ENCODE results near the gene SPOCK3. TPM values are rescaled to one million over a fixed set of nuclear protein-coding genes. Genes with fewer than 3 reads are reported as not detected.

SPOCK3 gene
- total RNA-seq, 2 donors from 2014 or later, result not detected

DNA sequence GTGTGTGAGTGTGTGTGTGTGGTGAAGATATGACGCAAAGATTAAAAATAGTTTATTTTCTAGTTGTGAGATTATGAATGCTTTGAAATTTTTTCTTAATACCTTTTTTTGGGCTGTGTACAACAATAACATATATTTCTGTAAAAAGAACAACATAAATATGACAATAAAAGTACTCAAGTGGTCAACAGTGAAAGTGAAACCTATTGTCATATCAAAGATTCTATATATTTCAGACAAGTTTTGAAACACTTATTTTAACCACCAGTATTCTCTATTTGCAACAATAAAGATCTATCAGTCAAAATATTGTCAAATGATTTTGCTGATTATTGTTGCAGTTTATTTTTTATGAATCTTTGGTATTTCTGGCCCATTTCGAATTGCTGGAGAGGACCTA, 98.0 kb downstream of the SPOCK3 start:
- no peak overlapping the region for H3K27ac Mint-ChIP-seq
- no peaks in the 10 kb centered on the region for H3K27me3 Mint-ChIP-seq
- H3K9me3 ChIP-seq (ENCODE audit: control insufficient read depth, low read length, poor library complexity, severe bottlenecking), result no peaks in the 10 kb centered on the region
- ATAC-seq (no peak), DNase-seq (no peak)
- H3K36me3 Mint-ChIP-seq (ENCODE audit: low read depth), result no peaks in the 10 kb centered on the region
- H3K4me1 Mint-ChIP-seq, result no peaks in the 10 kb centered on the region
- no peak overlapping the region for H3K4me3 Mint-ChIP-seq

DNA sequence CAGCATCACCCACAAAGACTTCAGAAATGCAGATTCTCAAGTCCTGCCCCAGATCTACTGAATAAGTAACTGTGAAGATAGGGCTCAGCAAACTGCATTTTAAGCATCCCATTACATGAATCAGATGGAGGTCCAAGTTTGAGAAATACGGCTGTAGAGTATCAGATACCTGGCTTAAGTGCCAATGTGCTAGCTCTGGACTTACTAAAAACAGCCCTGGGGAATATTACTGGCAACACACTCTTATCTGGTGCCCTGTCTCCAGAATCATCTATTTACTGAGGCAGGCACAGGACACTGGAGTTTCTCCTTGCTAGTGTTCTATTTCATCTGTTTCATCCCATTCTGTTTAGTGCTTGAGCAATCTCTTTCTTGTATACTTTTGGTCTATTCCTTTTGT, 105.1 kb downstream of the SPOCK3 start:
- H3K4me3 Mint-ChIP-seq, result no peak overlapping the region
- H3K9me3 ChIP-seq (ENCODE audit: control insufficient read depth, low read length, poor library complexity, severe bottlenecking), result no peaks in the 10 kb centered on the region
- DNase-seq (no peak), ATAC-seq (no peak)
- no peaks in the 10 kb centered on the region for H3K27me3 Mint-ChIP-seq
- H3K4me1 Mint-ChIP-seq, result no peaks in the 10 kb centered on the region
- H3K27ac Mint-ChIP-seq, result no peak overlapping the region
- H3K36me3 Mint-ChIP-seq (ENCODE audit: low read depth), result no peaks in the 10 kb centered on the region

DNA sequence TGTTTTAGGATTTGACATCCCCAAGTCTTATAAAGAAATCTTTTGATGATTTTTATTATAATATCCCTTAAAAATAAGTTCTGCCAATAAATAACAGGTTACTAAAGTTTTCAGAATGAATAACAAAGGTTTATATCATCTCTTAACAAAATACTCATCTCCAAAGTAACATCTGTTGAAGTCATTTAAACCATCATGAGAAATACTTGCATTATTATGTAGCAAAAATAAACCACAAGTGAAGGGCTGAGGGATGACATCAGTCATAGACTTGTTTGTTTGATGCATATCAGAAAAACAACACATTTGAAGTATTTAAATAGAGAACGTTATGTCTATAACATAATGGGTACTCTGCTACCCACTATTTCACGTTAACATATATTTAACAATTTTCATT, 114.9 kb downstream of the SPOCK3 start:
- no peaks in the 10 kb centered on the region for H3K27me3 Mint-ChIP-seq
- ATAC-seq, result no peak
- H3K4me3 Mint-ChIP-seq, result no peak overlapping the region
- no peaks in the 10 kb centered on the region for H3K4me1 Mint-ChIP-seq
- H3K36me3 Mint-ChIP-seq (ENCODE audit: low read depth), result no peaks in the 10 kb centered on the region
- H3K27ac Mint-ChIP-seq, result no peak overlapping the region
- H3K9me3 ChIP-seq (ENCODE audit: control insufficient read depth, low read length, poor library complexity, severe bottlenecking), result no peaks in the 10 kb centered on the region
- DNase-seq, result no peak

DNA sequence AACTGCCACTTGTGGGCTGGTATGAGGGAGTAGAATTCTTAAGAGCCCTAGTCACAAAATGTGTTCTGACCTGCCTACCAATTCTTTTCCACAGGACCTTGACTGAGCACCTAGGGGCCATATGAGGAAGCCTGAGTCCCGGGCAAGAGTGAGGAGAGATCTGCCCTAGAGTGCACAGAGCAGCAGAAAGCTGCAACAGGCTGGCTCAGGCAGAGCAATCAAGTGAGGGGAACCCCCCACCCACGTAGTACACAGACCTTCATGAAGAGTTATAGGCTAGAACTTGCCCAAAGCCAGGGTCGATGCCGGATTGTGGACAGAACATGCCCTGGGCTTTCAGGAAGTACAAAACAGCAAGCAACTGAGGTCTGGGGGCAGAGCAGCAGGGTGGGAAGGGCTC, 117.0 kb downstream of the SPOCK3 start:
- ATAC-seq (no peak), DNase-seq (no peak)
- Mint-ChIP-seq H3K36me3 (ENCODE audit: low read depth) (no peaks in the 10 kb centered on the region), H3K4me3 (no peak overlapping the region), H3K27ac (no peak overlapping the region), H3K4me1 (no peaks in the 10 kb centered on the region), H3K27me3 (no peaks in the 10 kb centered on the region)
- no peaks in the 10 kb centered on the region for H3K9me3 ChIP-seq (ENCODE audit: control insufficient read depth, low read length, poor library complexity, severe bottlenecking)

DNA sequence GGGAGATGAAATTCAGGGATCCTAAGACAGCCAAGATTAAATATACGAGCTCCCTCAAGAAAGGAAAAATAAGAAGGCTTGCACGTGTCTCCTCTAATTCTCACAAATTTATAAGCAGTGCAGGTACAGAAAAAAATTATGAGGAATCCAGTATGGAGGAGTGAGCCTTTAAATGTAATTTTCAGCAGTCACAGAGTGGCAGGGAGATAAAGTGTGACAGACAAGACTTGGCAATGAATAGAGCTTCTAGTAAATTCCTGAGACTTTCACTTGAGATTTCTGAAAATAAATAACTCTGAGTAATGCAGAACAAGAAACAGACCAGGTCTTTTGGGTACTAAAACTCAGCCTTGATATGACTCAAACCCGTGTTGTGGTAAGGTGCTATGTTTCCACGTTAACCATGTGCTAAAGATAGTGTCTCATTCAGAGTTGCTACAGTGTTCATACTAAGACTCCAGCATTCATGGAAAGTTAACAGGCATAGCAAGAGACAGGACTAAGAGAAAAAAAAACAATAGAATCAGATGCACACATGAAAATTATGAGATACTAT, 119.8 kb downstream of the SPOCK3 start:
- H3K4me1 Mint-ChIP-seq, result no peaks in the 10 kb centered on the region
- H3K4me3 Mint-ChIP-seq, result no peak overlapping the region
- H3K9me3 ChIP-seq (ENCODE audit: control insufficient read depth, low read length, poor library complexity, severe bottlenecking), result no peaks in the 10 kb centered on the region
- no peaks in the 10 kb centered on the region for H3K27me3 Mint-ChIP-seq
- no peak overlapping the region for H3K27ac Mint-ChIP-seq
- ATAC-seq (no peak), DNase-seq (no peak)
- no peaks in the 10 kb centered on the region for H3K36me3 Mint-ChIP-seq (ENCODE audit: low read depth)

DNA sequence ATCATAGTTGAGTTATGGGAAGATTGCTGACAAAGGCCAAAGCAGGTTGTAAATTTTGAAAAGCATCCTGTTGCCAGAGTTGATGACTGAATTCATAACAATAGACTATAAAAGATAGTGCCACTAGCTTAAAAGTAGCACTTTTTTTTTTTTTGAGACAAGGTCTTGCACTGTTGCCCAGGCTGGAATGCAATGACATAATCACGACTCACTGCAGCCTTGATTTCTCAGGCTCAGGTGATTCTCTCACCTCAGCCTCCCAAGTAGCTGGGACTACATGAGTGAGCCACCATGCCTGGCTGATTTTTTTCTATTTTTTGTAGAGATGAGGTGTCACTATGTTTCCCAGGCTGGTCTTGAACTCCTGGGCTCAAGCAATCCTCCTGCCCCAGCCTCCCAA, 122.7 kb downstream of the SPOCK3 start:
- no peaks in the 10 kb centered on the region for H3K27me3 Mint-ChIP-seq
- H3K27ac Mint-ChIP-seq, result no peak overlapping the region
- no peak for DNase-seq
- ATAC-seq, result no peak
- H3K36me3 Mint-ChIP-seq (ENCODE audit: low read depth), result no peaks in the 10 kb centered on the region
- H3K9me3 ChIP-seq (ENCODE audit: control insufficient read depth, low read length, poor library complexity, severe bottlenecking), result no peaks in the 10 kb centered on the region
- H3K4me1 Mint-ChIP-seq, result no peaks in the 10 kb centered on the region
- no peak overlapping the region for H3K4me3 Mint-ChIP-seq

DNA sequence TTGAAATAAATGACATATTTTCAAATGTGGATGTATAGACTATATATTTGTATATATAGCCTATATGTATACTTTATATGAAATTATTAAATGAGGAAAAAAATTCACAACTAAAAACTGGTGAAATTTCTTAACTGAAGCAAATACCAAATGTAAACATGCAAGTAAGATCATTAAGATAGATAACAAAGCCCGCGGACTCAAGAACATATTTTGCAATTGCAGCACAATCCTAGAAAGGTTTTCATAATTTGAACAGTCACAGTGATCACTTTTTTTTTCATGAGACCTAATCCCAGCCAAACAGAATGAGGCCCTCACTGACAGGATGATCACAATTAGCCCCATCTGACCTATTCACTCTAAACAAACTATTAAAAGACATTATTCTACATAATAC, 123.2 kb downstream of the SPOCK3 start:
- Mint-ChIP-seq H3K36me3 (ENCODE audit: low read depth) (no peaks in the 10 kb centered on the region), H3K27ac (no peak overlapping the region), H3K4me1 (no peaks in the 10 kb centered on the region), H3K27me3 (no peaks in the 10 kb centered on the region), H3K4me3 (no peak overlapping the region)
- DNase-seq (no peak), ATAC-seq (no peak)
- H3K9me3 ChIP-seq (ENCODE audit: control insufficient read depth, low read length, poor library complexity, severe bottlenecking), result no peaks in the 10 kb centered on the region

DNA sequence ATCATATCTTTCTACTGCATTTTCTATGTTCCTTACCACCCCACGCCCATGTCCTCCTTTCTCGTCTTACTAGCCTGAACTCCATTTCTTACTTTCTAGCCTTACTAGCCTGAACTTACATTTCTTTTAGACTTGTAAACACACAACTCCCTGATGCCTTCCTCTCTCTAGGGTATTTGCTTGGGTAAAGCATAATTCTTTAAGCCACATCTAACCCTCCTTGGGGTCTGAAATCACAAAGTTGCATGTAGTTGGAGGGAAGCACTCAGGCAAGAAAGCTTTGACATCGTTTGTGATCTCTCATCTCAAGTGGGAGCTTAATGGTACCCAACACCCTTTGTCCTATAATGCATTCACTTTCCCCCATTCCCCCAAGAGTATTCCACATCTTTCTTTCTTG, 124.4 kb downstream of the SPOCK3 start:
- no peaks in the 10 kb centered on the region for H3K9me3 ChIP-seq (ENCODE audit: control insufficient read depth, low read length, poor library complexity, severe bottlenecking)
- Mint-ChIP-seq H3K4me1 (no peaks in the 10 kb centered on the region), H3K36me3 (ENCODE audit: low read depth) (no peaks in the 10 kb centered on the region), H3K4me3 (no peak overlapping the region), H3K27ac (no peak overlapping the region), H3K27me3 (no peaks in the 10 kb centered on the region)
- ATAC-seq (no peak), DNase-seq (no peak)

DNA sequence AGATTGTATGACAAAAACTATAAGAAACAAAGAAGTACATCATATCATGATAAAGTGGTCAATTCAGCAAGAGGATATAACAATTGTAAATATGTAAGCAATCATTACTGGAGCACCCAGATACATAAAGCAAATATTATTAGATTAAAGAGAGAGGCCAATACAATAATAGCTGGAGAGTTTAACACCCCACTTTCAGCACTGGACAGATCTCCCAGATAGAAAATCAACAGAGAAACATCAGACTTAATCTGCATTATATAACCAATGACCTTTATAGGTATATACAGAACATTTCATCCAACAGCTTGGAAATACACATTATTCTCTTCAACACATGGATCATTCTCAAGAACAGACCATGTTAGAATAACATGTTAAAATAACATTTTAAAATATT, 128.4 kb downstream of the SPOCK3 start:
- Mint-ChIP-seq H3K27ac (no peak overlapping the region), H3K4me3 (no peak overlapping the region)
- ATAC-seq, result no peak

DNA sequence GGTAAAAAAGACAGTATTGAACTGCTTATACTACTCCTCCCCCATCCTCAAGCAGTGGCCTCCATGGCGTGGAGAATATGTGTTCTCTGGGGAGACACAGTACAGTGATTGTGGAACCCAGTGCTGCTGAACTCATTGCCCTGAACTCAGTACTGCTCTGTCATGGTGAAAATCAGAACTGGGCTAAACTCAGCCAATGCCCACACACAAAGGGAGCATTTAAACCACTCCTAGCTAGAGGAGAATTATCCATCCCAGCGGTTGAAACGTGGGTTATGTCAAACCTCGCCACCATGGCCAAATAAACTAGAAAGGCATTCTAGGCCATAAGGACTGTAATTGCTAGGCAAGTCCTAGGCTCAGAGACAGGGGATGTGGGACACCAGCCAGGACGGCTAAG, 131.8 kb downstream of the SPOCK3 start:
- ATAC-seq (no peak), DNase-seq (no peak)
- H3K36me3 Mint-ChIP-seq (ENCODE audit: low read depth), result no peaks in the 10 kb centered on the region
- no peak overlapping the region for H3K27ac Mint-ChIP-seq
- no peaks in the 10 kb centered on the region for H3K4me1 Mint-ChIP-seq
- no peaks in the 10 kb centered on the region for H3K27me3 Mint-ChIP-seq
- no peaks in the 10 kb centered on the region for H3K9me3 ChIP-seq (ENCODE audit: control insufficient read depth, low read length, poor library complexity, severe bottlenecking)
- no peak overlapping the region for H3K4me3 Mint-ChIP-seq

More for the DNA sequence above, 128.4 kb downstream of the SPOCK3 start:
- Mint-ChIP-seq H3K4me1 (no peaks in the 10 kb centered on the region), H3K36me3 (ENCODE audit: low read depth) (no peaks in the 10 kb centered on the region), H3K27me3 (no peaks in the 10 kb centered on the region)
- H3K9me3 ChIP-seq (ENCODE audit: control insufficient read depth, low read length, poor library complexity, severe bottlenecking), result no peaks in the 10 kb centered on the region
- no peak for DNase-seq

DNA sequence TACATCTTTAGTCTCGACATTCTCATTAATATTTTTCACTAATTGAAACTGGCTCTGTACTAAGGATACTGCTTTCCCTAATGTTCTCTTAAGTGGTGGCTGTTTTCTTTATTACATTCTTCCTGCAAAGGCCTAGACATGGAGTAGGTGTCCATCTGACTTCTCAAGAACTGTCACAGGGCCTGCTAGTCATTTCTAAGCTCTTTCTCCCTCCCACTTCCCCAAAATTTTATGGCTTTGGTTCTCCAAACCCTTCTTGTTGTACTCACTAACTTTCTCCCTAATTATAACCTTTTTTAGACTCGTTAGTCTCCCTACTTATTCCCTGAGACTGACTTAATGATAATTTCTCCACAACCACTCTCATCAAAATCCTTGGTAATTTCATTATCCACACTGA, 133.3 kb downstream of the SPOCK3 start:
- Mint-ChIP-seq H3K4me3 (no peak overlapping the region), H3K4me1 (no peaks in the 10 kb centered on the region), H3K27ac (no peak overlapping the region), H3K27me3 (no peaks in the 10 kb centered on the region), H3K36me3 (ENCODE audit: low read depth) (no peaks in the 10 kb centered on the region)
- ATAC-seq (no peak), DNase-seq (no peak)
- no peaks in the 10 kb centered on the region for H3K9me3 ChIP-seq (ENCODE audit: control insufficient read depth, low read length, poor library complexity, severe bottlenecking)

DNA sequence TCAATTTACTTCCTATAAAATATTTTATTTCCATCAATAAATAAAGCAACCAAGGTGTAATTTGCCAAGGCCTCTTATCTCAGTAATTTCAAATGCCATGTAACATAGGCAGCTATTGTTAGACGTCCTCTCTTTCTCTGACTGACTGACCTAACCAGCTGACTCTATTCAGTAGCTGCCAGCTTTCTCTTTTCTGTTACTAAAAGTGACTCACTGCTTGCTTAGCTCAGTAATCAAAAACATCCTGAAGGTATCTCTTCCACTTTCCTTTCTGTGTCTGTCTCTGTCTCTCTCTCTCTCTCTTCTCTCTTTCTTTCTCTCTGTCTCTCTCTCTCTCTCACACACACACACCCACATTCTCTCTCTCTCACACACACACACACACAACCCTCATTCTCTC, 134.2 kb downstream of the SPOCK3 start:
- no peaks in the 10 kb centered on the region for H3K9me3 ChIP-seq (ENCODE audit: control insufficient read depth, low read length, poor library complexity, severe bottlenecking)
- Mint-ChIP-seq H3K27ac (no peak overlapping the region), H3K36me3 (ENCODE audit: low read depth) (no peaks in the 10 kb centered on the region), H3K27me3 (no peaks in the 10 kb centered on the region), H3K4me1 (no peaks in the 10 kb centered on the region), H3K4me3 (no peak overlapping the region)
- ATAC-seq (no peak), DNase-seq (no peak)

DNA sequence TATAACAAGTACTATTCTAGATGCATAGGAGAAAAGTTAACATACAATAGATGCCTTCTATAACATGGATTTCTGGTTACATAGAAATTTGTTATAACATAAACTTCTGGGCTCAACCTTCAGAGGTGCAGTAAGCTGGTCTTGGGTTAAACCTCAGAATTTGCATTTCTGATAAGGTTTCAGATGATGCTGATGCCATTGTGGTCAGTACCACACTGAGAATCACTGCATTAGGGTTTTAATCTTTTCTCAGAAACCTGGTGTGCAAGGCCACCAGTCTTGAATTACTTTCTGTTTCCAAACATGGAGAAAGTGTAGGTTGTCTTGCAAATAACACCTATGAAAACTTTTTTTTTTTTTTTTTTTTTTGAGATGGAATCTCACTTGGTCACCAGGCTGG, 146.2 kb downstream of the SPOCK3 start:
- no peaks in the 10 kb centered on the region for H3K27me3 Mint-ChIP-seq
- no peak overlapping the region for H3K27ac Mint-ChIP-seq
- H3K4me1 Mint-ChIP-seq, result no peaks in the 10 kb centered on the region
- H3K9me3 ChIP-seq (ENCODE audit: control insufficient read depth, low read length, poor library complexity, severe bottlenecking), result no peaks in the 10 kb centered on the region
- DNase-seq (no peak), ATAC-seq (no peak)
- H3K36me3 Mint-ChIP-seq (ENCODE audit: low read depth), result no peaks in the 10 kb centered on the region
- no peak overlapping the region for H3K4me3 Mint-ChIP-seq

DNA sequence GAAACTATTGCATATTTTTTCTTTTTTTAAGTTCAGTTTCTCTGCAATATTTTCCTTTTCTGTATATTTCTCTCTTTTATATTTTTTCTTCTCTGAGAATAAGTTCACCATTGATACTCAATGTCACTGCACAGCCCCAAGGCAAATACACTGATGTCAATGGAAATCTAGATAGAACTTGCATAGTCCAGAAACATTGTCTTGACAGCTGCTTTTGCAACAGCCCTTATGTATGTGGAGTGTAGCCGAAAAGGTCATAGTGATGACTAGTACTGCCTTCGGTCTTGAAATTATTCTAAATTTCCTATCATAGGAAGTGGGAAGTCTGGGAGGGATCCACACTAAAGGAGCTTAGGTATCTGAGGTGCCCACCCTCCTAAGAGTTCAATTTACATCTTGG, 150.0 kb downstream of the SPOCK3 start:
- Mint-ChIP-seq H3K36me3 (ENCODE audit: low read depth) (no peaks in the 10 kb centered on the region), H3K27ac (no peak overlapping the region), H3K4me3 (no peak overlapping the region), H3K4me1 (no peaks in the 10 kb centered on the region), H3K27me3 (no peaks in the 10 kb centered on the region)
- DNase-seq (no peak), ATAC-seq (no peak)
- no peaks in the 10 kb centered on the region for H3K9me3 ChIP-seq (ENCODE audit: control insufficient read depth, low read length, poor library complexity, severe bottlenecking)

DNA sequence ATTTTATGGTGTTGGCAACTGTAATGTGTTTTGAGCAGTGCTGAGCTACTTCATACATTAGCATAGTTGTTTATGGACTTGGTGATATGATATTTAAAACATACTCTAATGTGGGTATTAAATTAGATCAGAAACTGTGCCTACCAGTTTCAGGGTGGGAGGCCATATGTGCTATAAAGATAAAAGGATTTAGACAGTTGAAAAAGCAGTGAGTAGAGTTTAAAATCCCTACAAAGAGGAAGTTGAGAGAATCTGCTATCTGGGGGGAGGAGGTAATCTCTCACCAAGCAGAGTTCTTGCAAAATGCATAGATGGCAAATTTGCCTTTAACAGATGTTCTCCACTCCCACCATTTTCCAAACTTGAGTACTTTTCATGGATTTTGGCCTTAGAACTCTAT, 154.5 kb downstream of the SPOCK3 start:
- ATAC-seq, result no peak
- H3K4me3 Mint-ChIP-seq, result no peak overlapping the region

More for the DNA sequence above, 154.5 kb downstream of the SPOCK3 start:
- Mint-ChIP-seq H3K27me3 (no peaks in the 10 kb centered on the region), H3K4me1 (no peaks in the 10 kb centered on the region), H3K27ac (no peak overlapping the region), H3K36me3 (ENCODE audit: low read depth) (no peaks in the 10 kb centered on the region)
- H3K9me3 ChIP-seq (ENCODE audit: control insufficient read depth, low read length, poor library complexity, severe bottlenecking), result no peaks in the 10 kb centered on the region
- DNase-seq, result no peak
